Activated CD8-positive, alpha-beta memory T cell treated with anti-CD3 and anti-CD28 coated beads, Interleukin-2, amount 50 U/mL, for 4 hours (primary cell): ENCODE data around the gene B2M.
"Not testable (repeated sequence)": the region's sequence is repeated elsewhere in the genome, so short reads cannot be mapped to it uniquely, and the experiment has no call there.

Source experiments
- DNase-seq: peaks from one replicate; pipeline ENCODE4 v3.0.0-alpha.2; 2020

The B2M gene

DNA sequence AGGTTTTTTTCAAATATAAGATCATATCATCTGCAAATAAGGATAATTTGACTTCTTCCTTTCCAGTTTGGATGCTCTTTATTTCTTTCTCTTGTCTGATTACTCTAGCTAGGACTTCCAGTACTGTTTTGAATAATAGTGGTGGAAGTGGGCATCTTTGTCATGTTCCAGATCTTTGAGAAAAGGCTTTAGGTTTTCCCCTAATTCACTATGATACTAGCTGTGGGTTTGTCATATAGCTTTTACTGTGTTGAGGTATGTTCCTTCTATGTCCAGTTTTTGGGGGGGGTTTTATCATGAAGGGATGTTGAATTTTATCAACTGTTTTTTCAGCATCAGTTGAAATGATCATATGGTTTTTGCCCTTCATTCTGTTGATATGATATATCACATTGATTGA, 10.6 kb upstream of the B2M start:
- not testable (repeated sequence) for DNase-seq

DNA sequence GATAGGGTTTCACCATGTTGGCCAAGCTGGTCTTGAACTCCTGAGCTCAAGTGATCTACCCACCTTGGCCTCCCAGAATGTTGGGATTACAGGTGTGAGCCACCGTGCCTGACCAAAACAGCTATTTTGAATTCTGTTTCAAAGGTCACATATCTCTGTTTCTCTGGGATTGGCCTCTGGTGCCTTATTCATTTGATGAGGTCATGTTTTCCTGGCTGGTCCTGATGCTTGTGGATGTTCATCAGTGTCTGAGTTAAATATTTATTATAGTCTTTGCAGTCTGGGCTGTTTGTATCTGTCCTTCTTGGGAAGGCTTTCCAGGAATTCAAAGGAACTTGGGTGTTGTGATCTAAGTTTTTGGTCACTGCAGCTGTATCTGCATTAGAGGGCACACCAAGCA, 5.3 kb upstream of the B2M start:
- no peak for DNase-seq

DNA sequence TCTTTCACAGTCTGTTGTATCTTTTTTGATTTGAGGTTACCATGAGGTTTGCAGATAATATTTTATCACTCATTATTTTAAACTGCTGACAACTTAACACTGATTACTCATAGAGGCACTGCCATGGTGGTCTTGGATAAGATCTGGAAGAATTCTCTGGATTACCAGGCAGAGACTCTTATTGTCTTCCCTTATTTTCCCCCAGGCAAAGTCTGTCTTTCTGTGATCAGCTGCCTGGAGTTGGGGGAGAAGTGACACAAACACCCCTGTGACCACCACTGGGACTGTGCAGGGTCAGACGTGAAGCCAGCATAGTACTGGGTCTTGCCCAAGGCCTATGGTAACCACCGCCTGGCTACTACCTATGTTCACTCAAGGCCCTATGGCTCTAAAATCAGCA, 4.9 kb upstream of the B2M start:
- no peak for DNase-seq

DNA sequence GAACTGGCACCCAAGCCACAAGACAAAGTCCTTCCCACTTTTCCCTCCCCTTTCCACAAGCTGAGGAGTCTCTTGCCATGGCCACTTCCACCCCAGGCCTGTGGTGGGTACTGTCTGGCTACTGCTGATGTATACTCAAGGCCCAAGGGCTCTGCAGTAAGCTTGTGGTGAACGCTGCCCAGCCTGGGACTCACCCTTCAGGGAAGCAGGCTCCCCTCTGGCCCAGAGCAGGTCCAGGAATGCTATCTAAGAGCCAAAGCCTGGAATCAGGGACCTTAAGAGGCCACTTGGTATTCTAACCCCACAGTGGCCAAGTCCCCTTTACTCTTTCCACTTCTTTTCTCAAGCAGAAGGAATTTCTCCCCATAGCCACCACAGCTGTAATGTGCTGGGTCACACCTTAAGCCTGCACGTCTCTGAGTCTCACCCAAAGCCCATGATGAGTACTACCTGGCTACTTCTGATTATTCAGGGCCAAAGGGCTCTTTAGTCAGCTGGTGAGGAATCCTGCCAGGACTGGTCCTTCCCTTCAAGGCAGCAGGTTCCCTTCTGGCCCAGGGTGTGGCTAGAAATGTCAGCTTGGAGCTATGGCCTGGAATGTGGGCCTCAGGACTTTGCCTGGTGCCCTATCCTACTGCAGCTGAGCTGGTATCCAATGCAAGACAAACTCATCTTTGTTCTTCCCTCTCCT, 4.2 kb upstream of the B2M start:
- DNase-seq, result no peak

DNA sequence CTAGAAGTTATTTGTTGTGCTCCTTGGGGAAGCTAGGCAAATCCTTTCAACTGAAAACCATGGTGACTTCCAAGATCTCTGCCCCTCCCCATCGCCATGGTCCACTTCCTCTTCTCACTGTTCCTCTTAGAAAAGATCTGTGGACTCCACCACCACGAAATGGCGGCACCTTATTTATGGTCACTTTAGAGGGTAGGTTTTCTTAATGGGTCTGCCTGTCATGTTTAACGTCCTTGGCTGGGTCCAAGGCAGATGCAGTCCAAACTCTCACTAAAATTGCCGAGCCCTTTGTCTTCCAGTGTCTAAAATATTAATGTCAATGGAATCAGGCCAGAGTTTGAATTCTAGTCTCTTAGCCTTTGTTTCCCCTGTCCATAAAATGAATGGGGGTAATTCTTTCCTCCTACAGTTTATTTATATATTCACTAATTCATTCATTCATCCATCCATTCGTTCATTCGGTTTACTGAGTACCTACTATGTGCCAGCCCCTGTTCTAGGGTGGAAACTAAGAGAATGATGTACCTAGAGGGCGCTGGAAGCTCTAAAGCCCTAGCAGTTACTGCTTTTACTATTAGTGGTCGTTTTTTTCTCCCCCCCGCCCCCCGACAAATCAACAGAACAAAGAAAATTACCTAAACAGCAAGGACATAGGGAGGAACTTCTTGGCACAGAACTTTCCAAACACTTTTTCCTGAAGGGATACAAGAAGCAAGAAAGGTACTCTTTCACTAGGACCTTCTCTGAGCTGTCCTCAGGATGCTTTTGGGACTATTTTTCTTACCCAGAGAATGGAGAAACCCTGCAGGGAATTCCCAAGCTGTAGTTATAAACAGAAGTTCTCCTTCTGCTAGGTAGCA, 851 bp upstream of the B2M start:
- DNase-seq, result peak; percentile 40

DNA sequence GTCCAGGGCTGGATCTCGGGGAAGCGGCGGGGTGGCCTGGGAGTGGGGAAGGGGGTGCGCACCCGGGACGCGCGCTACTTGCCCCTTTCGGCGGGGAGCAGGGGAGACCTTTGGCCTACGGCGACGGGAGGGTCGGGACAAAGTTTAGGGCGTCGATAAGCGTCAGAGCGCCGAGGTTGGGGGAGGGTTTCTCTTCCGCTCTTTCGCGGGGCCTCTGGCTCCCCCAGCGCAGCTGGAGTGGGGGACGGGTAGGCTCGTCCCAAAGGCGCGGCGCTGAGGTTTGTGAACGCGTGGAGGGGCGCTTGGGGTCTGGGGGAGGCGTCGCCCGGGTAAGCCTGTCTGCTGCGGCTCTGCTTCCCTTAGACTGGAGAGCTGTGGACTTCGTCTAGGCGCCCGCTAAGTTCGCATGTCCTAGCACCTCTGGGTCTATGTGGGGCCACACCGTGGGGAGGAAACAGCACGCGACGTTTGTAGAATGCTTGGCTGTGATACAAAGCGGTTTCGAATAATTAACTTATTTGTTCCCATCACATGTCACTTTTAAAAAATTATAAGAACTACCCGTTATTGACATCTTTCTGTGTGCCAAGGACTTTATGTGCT, 527 bp downstream of the B2M start:
- peak; percentile 62 for DNase-seq

DNA sequence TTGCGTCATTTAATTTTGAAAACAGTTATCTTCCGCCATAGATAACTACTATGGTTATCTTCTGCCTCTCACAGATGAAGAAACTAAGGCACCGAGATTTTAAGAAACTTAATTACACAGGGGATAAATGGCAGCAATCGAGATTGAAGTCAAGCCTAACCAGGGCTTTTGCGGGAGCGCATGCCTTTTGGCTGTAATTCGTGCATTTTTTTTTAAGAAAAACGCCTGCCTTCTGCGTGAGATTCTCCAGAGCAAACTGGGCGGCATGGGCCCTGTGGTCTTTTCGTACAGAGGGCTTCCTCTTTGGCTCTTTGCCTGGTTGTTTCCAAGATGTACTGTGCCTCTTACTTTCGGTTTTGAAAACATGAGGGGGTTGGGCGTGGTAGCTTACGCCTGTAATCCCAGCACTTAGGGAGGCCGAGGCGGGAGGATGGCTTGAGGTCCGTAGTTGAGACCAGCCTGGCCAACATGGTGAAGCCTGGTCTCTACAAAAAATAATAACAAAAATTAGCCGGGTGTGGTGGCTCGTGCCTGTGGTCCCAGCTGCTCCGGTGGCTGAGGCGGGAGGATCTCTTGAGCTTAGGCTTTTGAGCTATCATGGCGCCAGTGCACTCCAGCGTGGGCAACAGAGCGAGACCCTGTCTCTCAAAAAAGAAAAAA, 1.2 kb downstream of the B2M start:
- DNase-seq, result peak; percentile 62

DNA sequence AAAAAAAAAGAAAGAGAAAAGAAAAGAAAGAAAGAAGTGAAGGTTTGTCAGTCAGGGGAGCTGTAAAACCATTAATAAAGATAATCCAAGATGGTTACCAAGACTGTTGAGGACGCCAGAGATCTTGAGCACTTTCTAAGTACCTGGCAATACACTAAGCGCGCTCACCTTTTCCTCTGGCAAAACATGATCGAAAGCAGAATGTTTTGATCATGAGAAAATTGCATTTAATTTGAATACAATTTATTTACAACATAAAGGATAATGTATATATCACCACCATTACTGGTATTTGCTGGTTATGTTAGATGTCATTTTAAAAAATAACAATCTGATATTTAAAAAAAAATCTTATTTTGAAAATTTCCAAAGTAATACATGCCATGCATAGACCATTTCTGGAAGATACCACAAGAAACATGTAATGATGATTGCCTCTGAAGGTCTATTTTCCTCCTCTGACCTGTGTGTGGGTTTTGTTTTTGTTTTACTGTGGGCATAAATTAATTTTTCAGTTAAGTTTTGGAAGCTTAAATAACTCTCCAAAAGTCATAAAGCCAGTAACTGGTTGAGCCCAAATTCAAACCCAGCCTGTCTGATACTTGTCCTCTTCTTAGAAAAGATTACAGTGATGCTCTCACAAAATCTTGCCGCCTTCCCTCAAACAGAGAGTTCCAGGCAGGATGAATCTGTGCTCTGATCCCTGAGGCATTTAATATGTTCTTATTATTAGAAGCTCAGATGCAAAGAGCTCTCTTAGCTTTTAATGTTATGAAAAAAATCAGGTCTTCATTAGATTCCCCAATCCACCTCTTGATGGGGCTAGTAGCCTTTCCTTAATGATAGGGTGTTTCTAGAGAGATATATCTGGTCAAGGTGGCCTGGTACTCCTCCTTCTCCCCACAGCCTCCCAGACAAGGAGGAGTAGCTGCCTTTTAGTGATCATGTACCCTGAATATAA, 2.0 kb downstream of the B2M start:
- DNase-seq, result no peak

DNA sequence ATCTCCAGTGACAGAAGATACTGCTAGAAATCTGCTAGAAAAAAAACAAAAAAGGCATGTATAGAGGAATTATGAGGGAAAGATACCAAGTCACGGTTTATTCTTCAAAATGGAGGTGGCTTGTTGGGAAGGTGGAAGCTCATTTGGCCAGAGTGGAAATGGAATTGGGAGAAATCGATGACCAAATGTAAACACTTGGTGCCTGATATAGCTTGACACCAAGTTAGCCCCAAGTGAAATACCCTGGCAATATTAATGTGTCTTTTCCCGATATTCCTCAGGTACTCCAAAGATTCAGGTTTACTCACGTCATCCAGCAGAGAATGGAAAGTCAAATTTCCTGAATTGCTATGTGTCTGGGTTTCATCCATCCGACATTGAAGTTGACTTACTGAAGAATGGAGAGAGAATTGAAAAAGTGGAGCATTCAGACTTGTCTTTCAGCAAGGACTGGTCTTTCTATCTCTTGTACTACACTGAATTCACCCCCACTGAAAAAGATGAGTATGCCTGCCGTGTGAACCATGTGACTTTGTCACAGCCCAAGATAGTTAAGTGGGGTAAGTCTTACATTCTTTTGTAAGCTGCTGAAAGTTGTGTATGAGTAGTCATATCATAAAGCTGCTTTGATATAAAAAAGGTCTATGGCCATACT, 4.0 kb downstream of the B2M start:
- DNase-seq, result no peak

DNA sequence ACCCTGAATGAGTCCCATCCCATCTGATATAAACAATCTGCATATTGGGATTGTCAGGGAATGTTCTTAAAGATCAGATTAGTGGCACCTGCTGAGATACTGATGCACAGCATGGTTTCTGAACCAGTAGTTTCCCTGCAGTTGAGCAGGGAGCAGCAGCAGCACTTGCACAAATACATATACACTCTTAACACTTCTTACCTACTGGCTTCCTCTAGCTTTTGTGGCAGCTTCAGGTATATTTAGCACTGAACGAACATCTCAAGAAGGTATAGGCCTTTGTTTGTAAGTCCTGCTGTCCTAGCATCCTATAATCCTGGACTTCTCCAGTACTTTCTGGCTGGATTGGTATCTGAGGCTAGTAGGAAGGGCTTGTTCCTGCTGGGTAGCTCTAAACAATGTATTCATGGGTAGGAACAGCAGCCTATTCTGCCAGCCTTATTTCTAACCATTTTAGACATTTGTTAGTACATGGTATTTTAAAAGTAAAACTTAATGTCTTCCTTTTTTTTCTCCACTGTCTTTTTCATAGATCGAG, 4.5 kb downstream of the B2M start:
- no peak for DNase-seq

DNA sequence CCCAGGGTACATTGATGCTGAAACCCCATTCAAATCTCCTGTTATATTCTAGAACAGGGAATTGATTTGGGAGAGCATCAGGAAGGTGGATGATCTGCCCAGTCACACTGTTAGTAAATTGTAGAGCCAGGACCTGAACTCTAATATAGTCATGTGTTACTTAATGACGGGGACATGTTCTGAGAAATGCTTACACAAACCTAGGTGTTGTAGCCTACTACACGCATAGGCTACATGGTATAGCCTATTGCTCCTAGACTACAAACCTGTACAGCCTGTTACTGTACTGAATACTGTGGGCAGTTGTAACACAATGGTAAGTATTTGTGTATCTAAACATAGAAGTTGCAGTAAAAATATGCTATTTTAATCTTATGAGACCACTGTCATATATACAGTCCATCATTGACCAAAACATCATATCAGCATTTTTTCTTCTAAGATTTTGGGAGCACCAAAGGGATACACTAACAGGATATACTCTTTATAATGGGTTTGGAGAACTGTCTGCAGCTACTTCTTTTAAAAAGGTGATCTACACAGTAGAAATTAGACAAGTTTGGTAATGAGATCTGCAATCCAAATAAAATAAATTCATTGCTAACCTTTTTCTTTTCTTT, 5.8 kb downstream of the B2M start:
- DNase-seq, result no peak

DNA sequence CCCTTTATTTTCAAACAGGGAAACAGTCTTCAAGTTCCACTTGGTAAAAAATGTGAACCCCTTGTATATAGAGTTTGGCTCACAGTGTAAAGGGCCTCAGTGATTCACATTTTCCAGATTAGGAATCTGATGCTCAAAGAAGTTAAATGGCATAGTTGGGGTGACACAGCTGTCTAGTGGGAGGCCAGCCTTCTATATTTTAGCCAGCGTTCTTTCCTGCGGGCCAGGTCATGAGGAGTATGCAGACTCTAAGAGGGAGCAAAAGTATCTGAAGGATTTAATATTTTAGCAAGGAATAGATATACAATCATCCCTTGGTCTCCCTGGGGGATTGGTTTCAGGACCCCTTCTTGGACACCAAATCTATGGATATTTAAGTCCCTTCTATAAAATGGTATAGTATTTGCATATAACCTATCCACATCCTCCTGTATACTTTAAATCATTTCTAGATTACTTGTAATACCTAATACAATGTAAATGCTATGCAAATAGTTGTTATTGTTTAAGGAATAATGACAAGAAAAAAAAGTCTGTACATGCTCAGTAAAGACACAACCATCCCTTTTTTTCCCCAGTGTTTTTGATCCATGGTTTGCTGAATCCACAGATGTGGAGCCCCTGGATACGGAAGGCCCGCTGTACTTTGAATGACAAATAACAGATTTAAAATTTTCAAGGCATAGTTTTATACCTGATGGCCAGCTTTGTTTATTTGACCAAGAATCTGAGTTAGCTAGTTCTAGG, 7.0 kb downstream of the B2M start:
- peak; percentile 29 for DNase-seq

DNA sequence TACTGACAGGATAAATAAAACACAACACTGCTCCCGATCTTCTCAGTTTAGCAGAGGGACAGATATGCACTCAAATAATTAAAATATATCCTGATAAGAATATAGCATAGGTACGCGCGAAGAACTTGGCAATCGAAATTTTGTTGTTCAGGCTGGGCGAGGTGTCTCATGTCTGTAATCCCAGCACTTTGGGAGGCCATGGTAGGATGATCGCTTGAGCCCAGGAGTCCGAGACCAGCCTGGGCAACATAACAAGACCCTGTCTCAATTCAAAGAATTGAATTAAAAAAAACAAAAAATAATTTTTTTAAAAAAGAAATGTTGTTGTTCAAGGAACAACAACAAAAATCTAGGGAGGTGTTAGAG, 7.6 kb downstream of the B2M start:
- DNase-seq, result no peak

DNA sequence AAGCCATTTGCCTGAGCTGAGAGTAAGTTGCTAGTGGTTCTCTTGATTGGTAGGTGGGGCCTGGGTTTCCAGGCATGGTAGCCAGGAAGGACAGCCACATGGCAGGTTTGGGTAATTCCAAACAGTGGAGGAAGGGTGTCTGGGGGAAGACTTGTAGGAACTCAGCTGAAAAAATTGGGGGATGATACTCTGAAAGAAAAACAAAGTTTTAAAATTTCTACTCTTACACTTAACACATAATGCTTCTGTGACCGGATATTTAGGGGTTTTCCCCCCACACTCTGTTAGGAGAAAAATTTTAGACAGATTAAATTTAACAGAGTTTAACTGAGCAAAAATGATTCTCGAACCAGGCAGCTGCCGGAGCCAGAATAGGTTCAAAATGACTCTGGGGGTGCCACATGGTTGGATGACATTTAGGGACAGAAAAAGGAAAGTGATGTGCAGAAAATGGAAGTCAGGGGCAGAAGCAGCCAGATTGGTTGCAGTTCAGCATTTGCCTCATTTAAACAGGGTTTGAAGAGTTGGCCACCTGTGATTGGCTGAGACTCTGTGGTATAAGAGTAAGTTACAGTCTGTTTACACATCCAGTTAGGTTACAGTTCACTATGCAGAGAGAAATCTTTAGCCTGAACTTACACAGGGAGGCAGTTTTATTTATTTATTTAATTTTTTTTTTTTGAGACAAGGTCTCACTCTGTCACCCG, 8.1 kb downstream of the B2M start:
- peak; percentile 50 for DNase-seq

DNA sequence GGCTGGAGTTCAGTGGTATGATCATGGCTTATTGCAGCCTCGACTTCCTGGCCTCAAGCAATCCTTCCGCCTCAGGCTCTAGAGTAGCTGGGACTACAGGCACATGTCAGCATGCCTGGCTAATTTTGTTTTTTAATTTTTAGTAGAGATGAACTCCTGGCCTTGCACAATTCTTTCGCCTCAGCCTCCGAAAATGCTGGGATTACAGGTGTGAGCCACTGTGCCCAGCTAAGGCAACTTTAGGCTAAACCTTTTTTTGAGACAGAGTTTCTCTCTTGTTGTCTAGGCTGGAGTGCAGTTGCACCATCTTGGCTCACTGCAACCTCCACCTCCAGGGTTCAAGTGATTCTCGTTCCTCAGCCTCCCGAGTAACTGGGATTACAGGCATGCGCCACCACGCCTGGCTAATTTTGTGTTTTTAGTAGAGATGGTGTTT, 8.7 kb downstream of the B2M start:
- peak; percentile 29 for DNase-seq

DNA sequence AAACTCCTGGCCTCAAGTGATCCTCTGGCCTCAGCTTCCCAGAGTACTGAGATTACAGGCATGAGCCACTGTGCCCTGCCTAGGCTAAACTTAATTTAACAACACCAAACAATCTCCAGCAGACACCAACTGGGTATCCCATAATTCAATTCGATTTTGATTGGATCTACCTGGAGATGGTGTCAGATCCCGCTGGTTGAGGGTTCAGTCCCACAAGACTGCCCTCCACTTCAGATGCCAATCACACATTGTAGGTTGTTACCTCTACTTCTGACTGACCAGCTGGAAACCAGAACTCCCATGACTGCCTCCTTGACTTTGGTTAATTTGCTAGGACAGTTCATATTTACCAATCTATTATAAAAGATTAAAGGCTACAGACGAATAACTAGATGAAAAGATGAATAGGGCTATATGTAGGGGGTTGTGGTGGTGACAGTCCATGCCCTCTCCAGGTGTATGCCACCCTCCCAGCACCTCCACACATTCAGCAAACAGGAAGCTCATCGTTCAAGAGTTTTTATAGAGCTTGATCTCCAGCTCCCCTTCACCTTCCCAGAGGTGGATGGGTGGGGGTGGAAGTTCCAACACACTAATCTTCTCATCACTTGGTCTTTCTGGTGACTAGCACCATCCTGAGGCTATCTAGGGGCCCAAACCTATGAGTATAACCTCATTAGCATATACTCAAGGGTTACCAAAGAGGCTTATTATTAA, 9.3 kb downstream of the B2M start:
- no peak for DNase-seq

DNA sequence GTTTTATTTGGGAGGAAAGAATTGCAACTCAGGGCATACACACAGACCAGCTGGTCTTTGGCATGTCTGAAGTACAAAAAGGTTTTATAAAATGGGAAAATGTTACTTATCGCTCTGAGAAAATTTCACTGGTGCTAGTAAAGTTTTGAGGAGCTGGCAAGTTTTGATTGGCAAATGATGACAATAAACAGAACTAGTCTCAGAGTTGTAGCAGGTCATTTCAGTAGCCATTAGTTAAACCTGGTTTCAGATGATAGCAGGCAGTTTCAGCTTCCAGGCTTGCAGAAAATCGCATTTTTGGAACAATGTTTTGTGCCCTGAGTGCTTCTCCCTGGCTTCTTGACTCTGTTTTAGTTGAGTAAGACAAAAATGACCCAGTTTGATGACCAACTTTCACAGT, 10.7 kb downstream of the B2M start:
- DNase-seq, result no peak

DNA sequence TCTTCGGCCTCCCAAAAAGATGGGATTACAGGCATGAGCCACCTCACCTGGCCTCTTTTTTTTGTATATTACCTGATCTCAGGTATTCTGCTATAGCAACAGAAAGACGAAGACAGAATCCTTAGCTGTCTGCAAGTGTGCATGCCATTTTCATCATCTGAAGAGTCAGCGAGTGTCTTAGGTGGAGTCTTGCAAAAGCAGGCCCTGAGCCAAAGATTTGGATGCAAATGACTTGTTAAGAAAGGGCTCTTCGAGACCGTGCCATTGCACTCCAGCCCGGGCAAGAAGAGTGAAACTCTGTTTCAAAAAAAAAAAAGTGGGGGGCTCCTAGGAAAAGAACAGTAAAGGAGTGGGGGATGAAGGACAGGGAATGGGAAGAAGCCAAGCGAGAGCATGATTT, 14.8 kb downstream of the B2M start:
- DNase-seq, result no peak
